Activated CD8-positive, alpha-beta T cell treated with anti-CD3 and anti-CD28 coated beads, Interleukin-2, amount 10 ng/mL, durations not matched to agents 7 days and 5 days (primary cell): ENCODE results near the gene TMC3. TPM values are rescaled to one million over a fixed set of nuclear protein-coding genes. Genes with fewer than 3 reads are reported as not detected.

Experiments used
- ATAC-seq: fragments of 150-1000 bp; cut with Tn5 transposase; one replicate; pipeline ENCODE4 v1.10.0; 2021; ENCODE audit warnings: moderate library complexity
- CTCF ChIA-PET: fragments of 350-600 bp; sonication (Branson Sonifier 250); formaldehyde crosslinking; loops from one replicate; lab custom pipeline; 2021; ENCODE audit warnings: antibody characterized with exemption; lab: Charles Lee
- POLR2A ChIA-PET: fragments of 350-600 bp; sonication (Branson Sonifier 250); formaldehyde crosslinking; loops from one replicate; lab custom pipeline; 2021; ENCODE audit warnings: antibody characterized with exemption; lab: Charles Lee
- DNase-seq: peaks from one replicate; pipeline ENCODE4 v3.0.0-alpha.2; 2020
- H3K27ac Mint-ChIP-seq: one replicate; pipeline ENCODE4 v1.8.0; 2021; ENCODE audit warnings: mild to moderate bottlenecking, mixed read lengths
- H3K27me3 Mint-ChIP-seq: one replicate; pipeline ENCODE4 v1.8.0; 2021; ENCODE audit warnings: low read depth, mixed read lengths
- H3K36me3 Mint-ChIP-seq: one replicate; pipeline ENCODE4 v1.8.0; 2021; ENCODE audit warnings: low read depth, mixed read lengths
- H3K4me1 Mint-ChIP-seq: one replicate; pipeline ENCODE4 v1.8.0; 2021; ENCODE audit warnings: low read depth, mixed read lengths
- H3K4me3 Mint-ChIP-seq: one replicate; pipeline ENCODE4 v1.8.0; 2021; ENCODE audit warnings: mild to moderate bottlenecking, mixed read lengths
- H3K9me3 Mint-ChIP-seq: one replicate; pipeline ENCODE4 v1.8.0; 2022; ENCODE audit warnings: mixed read lengths; ENCODE audit not compliant: insufficient read depth
- total RNA-seq, 2 experiments: library from RNA; stranded (reverse); gene quantifications; one replicate each; pipeline ENCODE4 v1.2.3, GENCODE V29; 2021

TMC3 gene
- total RNA-seq, 2 experiments from 2014 or later: not detected

DNA sequence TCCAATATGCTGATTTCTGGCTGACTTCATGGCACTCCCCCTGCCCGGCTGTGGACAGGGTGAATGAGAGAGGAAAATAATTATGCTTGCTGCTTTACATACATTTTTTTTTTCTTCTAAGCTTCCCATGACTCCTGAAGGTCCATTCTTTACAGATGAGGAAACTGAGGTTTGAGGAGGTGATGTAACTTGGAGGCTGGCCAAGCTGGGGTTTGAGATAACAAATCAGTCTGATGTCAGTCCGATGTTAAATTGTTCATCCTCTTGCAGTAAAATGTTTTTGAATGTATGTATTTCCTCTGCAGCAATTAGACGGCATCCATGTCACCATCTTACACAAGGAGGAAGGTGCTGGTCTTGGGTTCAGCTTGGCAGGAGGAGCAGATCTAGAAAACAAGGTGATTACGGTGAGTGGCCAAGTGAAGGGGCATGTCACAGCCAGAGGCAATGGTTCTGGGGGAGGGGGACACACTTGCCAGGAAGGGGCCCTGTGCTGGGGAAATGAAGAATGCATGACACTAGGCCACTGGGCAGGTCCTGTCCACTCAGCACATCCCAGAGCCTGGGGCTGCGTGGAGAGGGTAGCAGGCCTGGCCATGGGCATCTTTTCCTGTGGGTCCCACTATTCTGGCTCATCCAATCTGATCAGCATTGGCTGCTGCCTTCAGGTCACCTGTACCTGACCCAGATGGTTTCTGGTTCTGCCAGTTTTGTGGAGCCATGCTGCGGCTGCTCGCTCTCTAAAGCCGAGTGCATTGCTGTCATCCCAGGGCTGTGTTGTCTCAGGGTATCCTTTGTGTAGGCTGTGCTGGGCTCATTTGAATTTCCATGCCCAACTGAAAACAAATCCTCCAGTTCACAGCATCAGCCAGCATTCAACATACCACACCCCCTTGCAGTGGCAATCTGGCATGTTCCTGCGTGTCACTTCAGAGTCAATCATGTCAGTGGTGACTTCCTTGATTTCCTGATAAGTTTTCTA is 70.5 kb downstream of the TMC3 start:
- Mint-ChIP-seq H3K36me3 (peaks cover 98% of the 10 kb centered on the region), H3K4me1 (peaks cover 66% of the 10 kb centered on the region), H3K27me3 (no peaks in the 10 kb centered on the region), H3K4me3 (peak overlapping the region; percentile 99), H3K9me3 (no peaks in the 10 kb centered on the region), H3K27ac (peak overlapping the region; percentile 93)
- ATAC-seq (peak; percentile 14), DNase-seq (no peak)
- ChIA-PET POLR2A (interaction anchor here (0.7 to 8.6 kb wide), 6 partner anchors 6 to 29 kb away, joined by 3 to 117 read pairs (median 42); no protein-coding TSS in a partner anchor), CTCF (interaction anchor here (1.1 to 16.6 kb wide), 10 partner anchors 10 to 148 kb away, joined by 3 to 243 read pairs (median 10); partner anchors contain the start of gene STARD5)

DNA sequence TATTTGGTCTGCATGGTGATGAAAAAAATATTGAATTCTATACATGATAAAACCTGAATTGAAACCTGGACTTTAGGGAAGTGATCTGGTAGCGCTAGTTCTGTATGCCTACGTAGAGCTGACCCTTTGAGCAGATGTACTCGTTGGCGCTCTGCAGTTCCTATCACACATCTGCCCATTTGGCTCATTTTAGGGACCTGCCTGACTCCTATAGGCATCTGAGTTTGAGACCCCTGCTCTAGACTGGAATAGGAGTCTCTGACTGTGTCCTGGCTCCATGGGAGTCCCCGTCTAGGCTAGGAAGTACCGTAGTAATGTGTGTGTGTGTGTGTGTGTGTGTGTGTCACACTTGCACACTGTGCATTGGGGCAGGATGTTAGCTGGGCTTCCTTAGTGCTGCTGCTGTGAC is 71.3 kb downstream of the TMC3 start:
- Mint-ChIP-seq H3K4me3 (peak overlapping the region; percentile 99), H3K9me3 (no peaks in the 10 kb centered on the region), H3K27ac (peak overlapping the region; percentile 93), H3K36me3 (peaks cover 98% of the 10 kb centered on the region), H3K27me3 (no peaks in the 10 kb centered on the region), H3K4me1 (peaks cover 59% of the 10 kb centered on the region)
- DNase-seq (no peak), ATAC-seq (peak; percentile 21)
- POLR2A ChIA-PET: interaction anchor here (0.7 to 5.2 kb wide), 6 partner anchors 7 to 97 kb away, joined by 3 to 72 read pairs (median 16); no protein-coding TSS in a partner anchor
- CTCF ChIA-PET: interaction anchor here (1.1 to 16.6 kb wide), 8 partner anchors 12 to 147 kb away, joined by 3 to 243 read pairs (median 16); partner anchors contain the start of gene STARD5

DNA sequence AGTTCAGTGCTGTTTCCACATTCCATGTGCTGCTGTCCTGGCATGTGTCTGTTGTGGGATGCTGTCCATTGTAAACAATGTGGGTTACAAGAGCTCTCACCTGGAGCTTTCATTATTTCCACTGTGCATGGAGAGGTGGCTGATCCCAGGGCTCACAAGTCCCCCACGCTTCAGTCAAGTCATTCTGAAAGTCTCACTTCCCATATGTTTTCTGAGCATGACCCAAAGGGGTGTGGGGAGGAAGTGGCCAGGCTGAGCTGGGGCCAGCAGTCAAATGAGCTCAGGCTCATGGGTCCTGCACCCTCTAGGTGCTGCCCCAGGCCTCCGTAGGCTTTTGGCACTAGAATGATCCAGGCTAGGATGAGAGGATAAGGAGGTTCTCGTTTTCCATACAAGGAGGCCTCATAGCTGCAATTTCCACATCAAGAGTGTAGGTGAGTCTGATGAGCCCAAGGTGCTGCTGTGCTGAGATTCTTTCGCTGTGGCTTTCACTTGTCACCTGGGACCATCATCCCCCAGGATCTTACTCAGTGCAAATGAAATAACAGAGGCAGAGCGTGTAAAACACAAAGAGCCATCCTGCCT is 72.1 kb downstream of the TMC3 start:
- H3K27me3 Mint-ChIP-seq: no peaks in the 10 kb centered on the region
- no peaks in the 10 kb centered on the region for H3K9me3 Mint-ChIP-seq
- ATAC-seq (peak; percentile 42), DNase-seq (peak; percentile 66)
- ChIA-PET POLR2A (interaction anchor here (0.7 to 5.2 kb wide), 7 partner anchors 7 to 98 kb away, joined by 3 to 72 read pairs (median 11); partner anchors contain the start of gene STARD5), CTCF (interaction anchor here (0.8 to 16.6 kb wide), 11 partner anchors 9 to 146 kb away, joined by 3 to 243 read pairs (median 4); partner anchors contain the start of gene STARD5)
- peak overlapping the region; percentile 99 for H3K4me3 Mint-ChIP-seq
- H3K4me1 Mint-ChIP-seq: peaks cover 51% of the 10 kb centered on the region
- peak overlapping the region; percentile 93 for H3K27ac Mint-ChIP-seq
- peaks cover 98% of the 10 kb centered on the region for H3K36me3 Mint-ChIP-seq

DNA sequence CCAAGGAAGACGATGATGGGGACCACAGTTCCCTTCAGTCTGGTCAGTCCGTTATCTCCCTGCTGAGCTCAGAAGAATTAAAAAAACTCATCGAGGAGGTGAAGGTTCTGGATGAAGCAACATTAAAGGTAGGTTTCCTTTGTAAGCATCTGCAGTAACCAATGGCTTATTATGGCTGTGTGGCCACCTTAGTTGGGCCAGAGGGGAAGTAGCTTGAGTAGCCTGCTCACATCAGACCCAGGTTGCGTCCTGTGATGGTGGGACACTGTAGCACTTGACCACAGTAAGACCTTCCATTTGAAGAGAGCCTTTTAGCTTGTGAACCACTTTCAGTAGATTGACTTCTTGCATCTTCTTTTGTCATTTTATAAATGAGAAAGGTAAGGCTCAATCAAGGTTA is 72.6 kb downstream of the TMC3 start:
- DNase-seq (no peak), ATAC-seq (no peak)
- Mint-ChIP-seq H3K36me3 (peaks cover 96% of the 10 kb centered on the region), H3K4me3 (peak overlapping the region; percentile 99), H3K27ac (peak overlapping the region; percentile 93), H3K27me3 (no peaks in the 10 kb centered on the region), H3K4me1 (peaks cover 51% of the 10 kb centered on the region), H3K9me3 (no peaks in the 10 kb centered on the region)
- CTCF ChIA-PET: interaction anchor here (0.9 to 16.6 kb wide), 9 partner anchors 10 to 111 kb away, joined by 3 to 243 read pairs (median 14); partner anchors contain the start of gene STARD5
- POLR2A ChIA-PET: interaction anchor here (0.7 to 5.2 kb wide), 7 partner anchors 8 to 34 kb away, joined by 3 to 72 read pairs (median 11); partner anchors contain the start of gene STARD5

DNA sequence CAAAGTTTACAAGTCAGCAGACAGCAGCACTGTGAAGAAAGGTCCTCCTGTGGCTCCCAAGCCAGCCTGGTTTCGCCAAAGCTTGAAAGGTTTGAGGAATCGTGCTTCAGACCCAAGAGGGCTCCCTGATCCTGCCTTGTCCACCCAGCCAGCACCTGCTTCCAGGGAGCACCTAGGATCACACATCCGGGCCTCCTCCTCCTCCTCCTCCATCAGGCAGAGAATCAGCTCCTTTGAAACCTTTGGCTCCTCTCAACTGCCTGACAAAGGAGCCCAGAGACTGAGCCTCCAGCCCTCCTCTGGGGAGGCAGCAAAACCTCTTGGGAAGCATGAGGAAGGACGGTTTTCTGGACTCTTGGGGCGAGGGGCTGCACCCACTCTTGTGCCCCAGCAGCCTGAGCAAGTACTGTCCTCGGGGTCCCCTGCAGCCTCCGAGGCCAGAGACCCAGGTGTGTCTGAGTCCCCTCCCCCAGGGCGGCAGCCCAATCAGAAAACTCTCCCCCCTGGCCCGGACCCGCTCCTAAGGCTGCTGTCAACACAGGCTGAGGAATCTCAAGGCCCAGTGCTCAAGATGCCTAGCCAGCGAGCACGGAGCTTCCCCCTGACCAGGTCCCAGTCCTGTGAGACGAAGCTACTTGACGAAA is 74.3 kb downstream of the TMC3 start:
- Mint-ChIP-seq H3K36me3 (peaks cover 88% of the 10 kb centered on the region), H3K4me3 (peak overlapping the region; percentile 99), H3K27me3 (no peaks in the 10 kb centered on the region), H3K9me3 (no peaks in the 10 kb centered on the region), H3K4me1 (peaks cover 53% of the 10 kb centered on the region), H3K27ac (peak overlapping the region; percentile 93)
- POLR2A ChIA-PET: interaction anchor here (0.6 to 5.2 kb wide), 8 partner anchors 8 to 300 kb away, joined by 3 to 72 read pairs (median 7); no protein-coding TSS in a partner anchor
- no peak for DNase-seq
- CTCF ChIA-PET: interaction anchor here (1.2 to 16.6 kb wide), 7 partner anchors 9 to 34 kb away, joined by 3 to 243 read pairs (median 6); partner anchors contain the start of gene STARD5
- no peak for ATAC-seq

DNA sequence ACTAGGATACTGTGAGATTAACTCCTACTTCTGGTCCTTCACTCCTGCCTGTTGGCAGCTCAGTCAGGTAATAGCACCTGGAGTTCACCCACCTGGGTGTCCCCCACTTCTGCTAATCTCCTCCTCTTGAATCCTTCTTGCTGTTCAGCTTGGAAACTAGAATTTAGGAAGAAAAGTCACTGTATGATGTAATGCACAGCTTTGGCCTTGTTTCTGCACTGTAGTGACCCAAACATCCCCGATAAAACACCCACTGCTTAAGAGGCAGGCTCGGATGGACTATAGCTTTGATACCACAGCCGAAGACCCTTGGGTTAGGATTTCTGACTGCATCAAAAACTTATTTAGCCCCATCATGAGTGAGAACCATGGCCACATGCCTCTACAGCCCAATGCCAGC is 74.9 kb downstream of the TMC3 start:
- DNase-seq: no peak
- Mint-ChIP-seq H3K27me3 (no peaks in the 10 kb centered on the region), H3K27ac (peak overlapping the region; percentile 93), H3K36me3 (peaks cover 83% of the 10 kb centered on the region), H3K4me3 (peak overlapping the region; percentile 99), H3K4me1 (peaks cover 53% of the 10 kb centered on the region), H3K9me3 (no peaks in the 10 kb centered on the region)
- ChIA-PET CTCF (interaction anchor here (1.0 to 16.6 kb wide), 9 partner anchors 8 to 102 kb away, joined by 3 to 243 read pairs (median 6); no protein-coding TSS in a partner anchor), POLR2A (interaction anchor here (0.6 to 5.2 kb wide), 7 partner anchors 7 to 299 kb away, joined by 3 to 72 read pairs (median 9); no protein-coding TSS in a partner anchor)
- ATAC-seq: no peak

DNA sequence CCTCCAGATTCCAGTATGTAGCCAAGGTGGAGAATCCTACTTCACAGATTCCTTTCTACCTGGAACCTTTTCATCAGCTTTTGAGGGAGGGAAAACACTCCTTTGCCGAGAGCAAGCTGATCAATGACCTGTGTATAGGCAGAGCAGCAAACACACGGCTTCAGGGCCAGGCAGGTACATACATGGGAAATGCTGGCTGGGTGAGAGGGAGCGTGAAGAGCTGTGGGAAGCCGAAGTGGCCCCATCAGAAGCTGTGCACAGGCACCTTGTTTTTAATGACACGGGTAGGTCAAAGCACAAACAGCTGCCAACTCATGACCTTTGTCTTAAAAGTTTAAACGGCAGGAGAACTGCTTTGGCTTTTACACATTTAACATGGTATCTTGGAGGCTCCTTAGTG is 75.4 kb downstream of the TMC3 start:
- peaks cover 77% of the 10 kb centered on the region for H3K36me3 Mint-ChIP-seq
- peak overlapping the region; percentile 99 for H3K4me3 Mint-ChIP-seq
- H3K4me1 Mint-ChIP-seq: peaks cover 53% of the 10 kb centered on the region
- DNase-seq (no peak), ATAC-seq (no peak)
- H3K27ac Mint-ChIP-seq: peak overlapping the region; percentile 93
- H3K27me3 Mint-ChIP-seq: no peaks in the 10 kb centered on the region
- CTCF ChIA-PET: interaction anchor here (1.0 to 16.6 kb wide), 8 partner anchors 8 to 103 kb away, joined by 3 to 243 read pairs (median 6); no protein-coding TSS in a partner anchor
- H3K9me3 Mint-ChIP-seq: no peaks in the 10 kb centered on the region
- POLR2A ChIA-PET: interaction anchor here (0.6 to 5.2 kb wide), 7 partner anchors 7 to 33 kb away, joined by 4 to 72 read pairs (median 9); no protein-coding TSS in a partner anchor

DNA sequence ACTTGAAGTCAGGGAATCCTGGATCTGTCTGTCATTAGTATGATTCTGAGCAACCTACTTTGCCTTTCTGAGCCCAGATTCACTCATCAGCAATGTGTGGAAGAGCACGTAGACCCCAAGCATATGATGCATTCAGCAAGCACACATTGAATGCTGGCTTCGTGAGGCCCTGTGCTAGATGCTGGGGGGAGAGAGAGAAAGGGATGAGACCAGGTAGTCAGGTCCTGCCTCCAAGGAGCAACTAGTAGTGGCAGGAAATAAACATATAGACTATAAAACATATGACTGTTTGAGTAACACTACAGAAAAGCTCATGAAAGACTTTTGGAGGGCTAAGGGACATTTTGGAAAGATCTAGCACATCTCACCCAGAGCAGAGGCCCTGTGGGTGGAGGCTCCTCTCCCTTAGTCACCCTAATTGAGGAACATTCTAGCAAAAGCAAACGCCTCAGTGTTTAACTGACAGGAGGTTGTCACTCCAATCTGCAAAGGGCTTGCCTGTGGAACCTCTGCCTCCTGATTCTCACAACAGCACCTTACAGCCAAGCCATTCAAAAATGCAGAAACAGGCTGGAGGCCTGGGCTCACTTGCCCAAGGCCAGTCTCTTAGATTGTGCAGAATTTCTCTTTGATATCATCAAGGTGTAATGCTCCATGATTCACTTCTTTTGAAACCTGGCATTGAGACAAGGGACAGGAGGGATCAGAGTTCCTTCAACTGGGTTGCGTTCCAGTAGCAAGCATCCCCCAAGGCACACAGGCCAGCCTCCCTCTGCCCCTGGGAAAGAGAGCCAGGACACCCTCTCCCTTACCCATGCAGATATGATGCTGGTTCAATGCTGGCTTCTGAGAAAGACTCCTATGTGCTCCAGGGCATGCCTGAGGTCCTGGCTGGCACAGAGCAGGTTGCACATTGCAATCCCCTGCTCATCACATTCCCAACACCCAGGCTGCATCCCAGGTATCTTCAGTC is 76.1 kb downstream of the TMC3 start:
- no peak for DNase-seq
- no peaks in the 10 kb centered on the region for H3K27me3 Mint-ChIP-seq
- H3K27ac Mint-ChIP-seq: peak overlapping the region; percentile 93
- CTCF ChIA-PET: interaction anchor here (1.0 to 16.6 kb wide), 8 partner anchors 9 to 104 kb away, joined by 3 to 243 read pairs (median 6); no protein-coding TSS in a partner anchor
- POLR2A ChIA-PET: interaction anchor here (0.6 to 8.9 kb wide), 6 partner anchors 10 to 1240 kb away, joined by 3 to 117 read pairs (median 6); no protein-coding TSS in a partner anchor
- no peaks in the 10 kb centered on the region for H3K9me3 Mint-ChIP-seq
- ATAC-seq: no peak
- peaks cover 53% of the 10 kb centered on the region for H3K4me1 Mint-ChIP-seq
- peaks cover 70% of the 10 kb centered on the region for H3K36me3 Mint-ChIP-seq
- peak overlapping the region; percentile 99 for H3K4me3 Mint-ChIP-seq

DNA sequence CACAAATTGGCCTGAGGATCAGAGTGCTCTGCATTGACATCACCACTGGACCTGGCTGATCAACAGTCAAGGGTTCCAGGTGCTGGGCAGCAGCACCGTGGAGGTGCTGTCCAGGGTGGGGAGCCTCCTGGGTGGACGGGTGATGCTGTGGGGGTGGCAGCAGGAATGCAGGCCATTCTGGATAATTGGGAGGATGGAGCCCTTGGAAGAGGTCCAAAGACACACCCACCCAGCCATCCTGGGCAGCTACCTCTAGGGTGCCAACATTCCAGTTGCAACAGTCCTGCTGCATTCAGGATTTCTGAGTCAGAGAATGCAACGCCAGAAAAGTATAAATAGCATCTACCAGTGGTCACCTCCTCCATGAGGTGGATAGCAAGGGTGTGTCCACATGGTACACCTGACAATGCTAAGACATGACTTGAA is 76.9 kb downstream of the TMC3 start:
- H3K4me3 Mint-ChIP-seq: peak overlapping the region; percentile 99
- H3K36me3 Mint-ChIP-seq: peaks cover 65% of the 10 kb centered on the region
- ChIA-PET POLR2A (interaction anchor here (0.6 to 8.9 kb wide), 9 partner anchors 11 to 1241 kb away, joined by 3 to 117 read pairs (median 3); no protein-coding TSS in a partner anchor), CTCF (interaction anchor here (1.0 to 16.6 kb wide), 9 partner anchors 10 to 31 kb away, joined by 3 to 243 read pairs (median 8); partner anchors contain the start of gene STARD5)
- no peaks in the 10 kb centered on the region for H3K27me3 Mint-ChIP-seq
- peak overlapping the region; percentile 93 for H3K27ac Mint-ChIP-seq
- no peaks in the 10 kb centered on the region for H3K9me3 Mint-ChIP-seq
- DNase-seq (no peak), ATAC-seq (no peak)
- peaks cover 53% of the 10 kb centered on the region for H3K4me1 Mint-ChIP-seq
